Gastrocnemius medialis (tissue), 4 donors: ENCODE data around the gene HTT. TPM values are rescaled to one million over a fixed set of nuclear protein-coding genes. Genes with fewer than 3 reads are reported as not detected.

ENCODE experiments used
- ATAC-seq, 2 donors: fragments of 150-250 bp; one replicate each; pipeline ENCODE4 v1.9.1; 2016
- DNase-seq, 2 donors: peaks; one replicate each; pipeline ENCODE4 v3.0.0-alpha.2; 2019
- H3K27ac ChIP-seq, 4 donors: fragments of 200-600 bp; sonication (generic); 1 replicate in 1 of 4; 2 replicates in 3 of 4; pipeline ENCODE4 v1.5.1; 2016 to 2018; ENCODE audit warnings: mild to moderate bottlenecking in 2 of 4, moderate library complexity in 1 of 4
- H3K27me3 ChIP-seq, 3 donors: fragments of 200-600 bp; sonication (generic) in 2 of 3; 1 replicate in 1 of 3; 2 replicates in 2 of 3; pipeline versions ENCODE4 v1.5.1 to v1.6.0; 2016 to 2019; ENCODE audit warnings: mild to moderate bottlenecking in 1 of 3, moderate library complexity in 1 of 3
- H3K36me3 ChIP-seq, 2 donors: fragments of 200-600 bp; sonication (generic) in 1 of 2; one replicate each; pipeline ENCODE4 v1.5.1; 2017 to 2018
- H3K4me1 ChIP-seq, 2 donors: fragments of 200-600 bp; sonication (generic) in 1 of 2; one replicate each; pipeline ENCODE4 v1.5.1; 2016 to 2017; ENCODE audit warnings: mild to moderate bottlenecking in 2 of 2
- H3K4me3 ChIP-seq, 4 donors: fragments of 200-600 bp; sonication (generic) in 3 of 4; 1 replicate in 1 of 4; 2 replicates in 3 of 4; pipeline ENCODE4 v1.5.1; 2016 to 2019; ENCODE audit warnings: mild to moderate bottlenecking in 2 of 4
- H3K9me3 ChIP-seq, 3 donors: fragments of 200-600 bp; sonication (generic) in 2 of 3; 1 replicate in 1 of 3; 2 replicates in 2 of 3; pipeline ENCODE4 v1.5.1; 2016 to 2019
- CTCF ChIP-seq, 5 experiments: fragments of 450-650 bp in 3 of 5; fragments of 200-600 bp in 2 of 5; sonication (generic) in 2 of 5; IDR thresholded peaks in 4 of 5; conservative IDR thresholded peaks in 1 of 5; 1 replicate in 4 of 5; 2 replicates in 1 of 5; pipeline ENCODE4 v1.5.1; 2016 to 2019; ENCODE audit warnings: antibody characterized with exemption in 5 of 5, mild to moderate bottlenecking in 3 of 5, moderate library complexity in 3 of 5
- POLR2A ChIP-seq, 2 donors: fragments of 450-650 bp; IDR thresholded peaks; one replicate each; pipeline ENCODE4 v1.6.1; 2017; ENCODE audit warnings: antibody characterized with exemption in 2 of 2, mild to moderate bottlenecking in 2 of 2, moderate library complexity in 2 of 2
- in situ Hi-C, 4 donors: fragments of 200-750 bp; cut with MboI; loops; one replicate each; pipeline versions ENCODE4 v1.15.0 to v1.8.0; 2017; ENCODE audit warnings: low sequenced_read_pairs in 4 of 4
- intact Hi-C: fragments of 100-400 bp; cut with DNase I; formaldehyde crosslinking; loops from one replicate; pipeline ENCODE4 v1.15.1; 2023; ENCODE audit warnings: low total_unique reads
- total RNA-seq, 4 donors: library from RNA; depleted of rRNA; stranded (reverse); fragments of >200 nt; gene quantifications; one replicate each; pipeline versions ENCODE4 v1.1.0 to v1.2.3, GENCODE V29; 2016

HTT gene
- total RNA-seq, 4 donors from 2014 or later: 23.5 to 73.0 (median 51.1) TPM

GRCh38 chr4:3228881-3229280 is 154.4 kb downstream of the HTT start:
- Histone ChIP-seq H3K27ac (no peak overlapping the region), H3K4me1 (no peaks in the 10 kb centered on the region), H3K4me3 (no peak overlapping the region), H3K27me3 (no peaks in the 10 kb centered on the region), H3K9me3 (no peaks in the 10 kb centered on the region), H3K36me3 (peaks cover 0 to 76% of the 10 kb centered on the region in 2 donors)
- in situ Hi-C loops: no loop called here
- TF ChIP-seq CTCF (IDR thresholded peaks at IDR 0.05 in 4 of 5, conservative IDR thresholded peaks at IDR 0.05 in 1 of 5) (no peak), POLR2A (IDR thresholded peaks at IDR 0.05) (no peak)
- no peak for ATAC-seq
- DNase-seq: no peak
- intact Hi-C loops: no loop called here

- H3K4me3 ChIP-seq: no peak overlapping the region
- H3K27me3 ChIP-seq: no peaks in the 10 kb centered on the region
- no peaks in the 10 kb centered on the region for H3K4me1 ChIP-seq
- TF ChIP-seq POLR2A (IDR thresholded peaks at IDR 0.05) (no peak), CTCF (IDR thresholded peaks at IDR 0.05 in 4 of 5, conservative IDR thresholded peaks at IDR 0.05 in 1 of 5) (no peak)
- intact Hi-C loops (no loop called here), in situ Hi-C loops (no loop called here)
- H3K36me3 ChIP-seq: peaks cover 0 to 76% of the 10 kb centered on the region in 2 donors
- ATAC-seq (no peak), DNase-seq (no peak)
- no peak overlapping the region for H3K27ac ChIP-seq
- no peaks in the 10 kb centered on the region for H3K9me3 ChIP-seq
Observed at GRCh38 chr4:3229328-3229727, 154.8 kb downstream of the HTT start.

- intact Hi-C loops: no loop called here
- ATAC-seq: no peak
- H3K36me3 ChIP-seq: peaks cover 0 to 80% of the 10 kb centered on the region in 2 donors
Observed at GRCh38 chr4:3229964-3230363, 155.5 kb downstream of the HTT start.

GRCh38 chr4:3231471-3231870 is 157.0 kb downstream of the HTT start:
- intact Hi-C loops: no loop called here
- H3K27me3 ChIP-seq: no peaks in the 10 kb centered on the region
- no peak for TF ChIP-seq CTCF (IDR thresholded peaks at IDR 0.05 in 4 of 5, conservative IDR thresholded peaks at IDR 0.05 in 1 of 5)
- no peak for TF ChIP-seq POLR2A (IDR thresholded peaks at IDR 0.05)
- no peaks in the 10 kb centered on the region for H3K9me3 ChIP-seq
- no peak overlapping the region for H3K4me3 ChIP-seq
- H3K27ac ChIP-seq: no peak overlapping the region
- in situ Hi-C loops: no loop called here
- peaks cover 0 to 82% of the 10 kb centered on the region in 2 donors for H3K36me3 ChIP-seq
- ATAC-seq (no peak), DNase-seq (no peak)
- H3K4me1 ChIP-seq: no peaks in the 10 kb centered on the region

More at GRCh38 chr4:3229964-3230363, 155.5 kb downstream of the HTT start:
- DNase-seq: no peak
- Histone ChIP-seq H3K9me3 (no peaks in the 10 kb centered on the region), H3K4me3 (no peak overlapping the region), H3K4me1 (no peaks in the 10 kb centered on the region), H3K27ac (no peak overlapping the region), H3K27me3 (no peaks in the 10 kb centered on the region)
- in situ Hi-C loops: no loop called here
- no peak for TF ChIP-seq POLR2A (IDR thresholded peaks at IDR 0.05)
- TF ChIP-seq CTCF (IDR thresholded peaks at IDR 0.05 in 4 of 5, conservative IDR thresholded peaks at IDR 0.05 in 1 of 5): no peak

- DNase-seq (no peak), ATAC-seq (no peak)
- no peak overlapping the region for H3K27ac ChIP-seq
- TF ChIP-seq POLR2A (IDR thresholded peaks at IDR 0.05) (no peak), CTCF (IDR thresholded peaks at IDR 0.05 in 4 of 5, conservative IDR thresholded peaks at IDR 0.05 in 1 of 5) (no peak)
- H3K4me3 ChIP-seq: no peak overlapping the region
- peaks cover 0 to 81% of the 10 kb centered on the region in 2 donors for H3K36me3 ChIP-seq
- intact Hi-C loops (no loop called here), in situ Hi-C loops (no loop called here)
- H3K4me1 ChIP-seq: no peaks in the 10 kb centered on the region
- H3K27me3 ChIP-seq: no peaks in the 10 kb centered on the region
- no peaks in the 10 kb centered on the region for H3K9me3 ChIP-seq
Observed at GRCh38 chr4:3232001-3232400, 157.5 kb downstream of the HTT start.
